GM19025 (cell line): ENCODE data around the gene ISY1.
A peak's percentile ranks its signal among the peaks of the same experiment; 100 is the strongest.
"Not testable (repeated sequence)": the region's sequence is repeated elsewhere in the genome, so short reads cannot be mapped to it uniquely, and the experiment has no call there.

Experiments
- ATAC-seq: cut with Tn5 transposase; IDR thresholded peaks from one replicate; pipeline ENCODE4 v1.9.1; 2021; ENCODE audit warnings: mild to moderate bottlenecking, low read depth, moderate library complexity; ENCODE audit not compliant: unreplicated experiment

The ISY1 gene

DNA sequence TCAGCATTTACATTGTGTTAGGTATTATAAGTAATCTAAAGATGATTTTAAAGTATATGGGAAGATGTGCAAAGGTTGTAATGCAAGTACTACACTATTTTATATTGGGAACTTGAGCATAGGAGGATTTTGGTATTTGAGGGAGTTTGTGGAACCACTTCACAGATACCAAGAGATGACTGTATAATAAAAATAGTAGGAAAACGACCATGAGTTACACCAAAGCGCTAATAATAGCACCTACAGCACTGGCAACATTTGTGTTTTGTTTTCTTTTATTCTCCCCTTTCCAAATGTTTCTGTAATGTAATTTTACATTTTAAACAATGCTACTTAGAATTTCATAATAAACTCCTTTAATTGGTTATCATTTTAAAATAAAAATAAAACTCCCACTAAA lies 12.3 kb upstream of the ISY1 start:
- ATAC-seq = no peak

DNA sequence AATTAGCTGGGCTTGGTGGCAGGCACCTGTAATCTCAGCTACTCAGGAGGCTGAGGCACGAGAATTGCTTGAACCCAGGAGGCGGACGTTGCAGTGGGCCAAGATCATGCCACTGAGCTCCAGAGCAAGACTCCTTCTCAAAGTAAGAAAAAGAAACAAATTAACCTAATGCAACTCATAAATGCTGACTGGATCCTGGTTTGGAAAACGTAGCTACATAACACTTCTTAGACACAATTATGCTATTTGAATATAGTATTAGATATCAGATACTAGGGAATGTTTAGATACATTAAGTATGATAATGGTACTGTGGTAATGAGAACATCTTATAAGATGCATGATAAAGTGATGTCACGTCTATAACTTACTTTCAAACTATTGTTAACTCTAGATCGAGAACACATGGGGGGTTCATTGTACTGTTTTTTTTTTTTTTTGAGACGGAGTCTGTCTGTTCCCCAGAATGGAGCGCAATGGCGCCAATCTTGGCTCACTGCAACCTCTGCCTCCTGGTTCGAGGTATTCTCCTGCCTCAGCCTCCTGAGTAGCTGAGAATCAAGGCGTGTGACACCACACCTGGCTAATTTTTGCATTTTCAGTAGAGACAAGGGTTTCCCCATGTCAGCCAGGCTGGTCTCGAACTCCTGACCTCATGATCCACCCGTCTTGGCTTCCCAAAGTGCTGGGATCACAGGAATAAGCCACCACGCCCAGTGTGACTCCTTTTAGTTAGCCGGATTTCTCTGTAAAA lies 5.9 kb upstream of the ISY1 start:
- no peak for ATAC-seq

DNA sequence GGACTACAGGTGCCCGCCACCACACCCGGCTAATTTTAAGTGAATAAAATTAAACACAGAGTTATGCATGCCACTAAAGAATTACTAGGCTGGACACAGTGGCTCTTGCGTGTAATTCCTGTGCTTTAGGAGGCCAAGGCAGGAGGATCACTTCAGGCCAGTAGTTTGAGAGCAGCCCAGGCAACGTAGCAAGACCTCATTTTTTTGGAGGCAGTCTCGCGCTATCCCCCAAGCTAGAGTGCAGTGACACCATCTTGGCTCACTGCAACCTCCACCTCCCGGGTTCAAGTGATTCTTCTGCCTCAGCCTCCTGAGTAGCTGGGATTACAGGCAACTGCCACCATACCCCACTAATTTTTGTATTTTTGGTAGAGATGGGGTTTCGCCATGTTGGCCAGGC lies 4.7 kb upstream of the ISY1 start:
- ATAC-seq = not testable (repeated sequence)

DNA sequence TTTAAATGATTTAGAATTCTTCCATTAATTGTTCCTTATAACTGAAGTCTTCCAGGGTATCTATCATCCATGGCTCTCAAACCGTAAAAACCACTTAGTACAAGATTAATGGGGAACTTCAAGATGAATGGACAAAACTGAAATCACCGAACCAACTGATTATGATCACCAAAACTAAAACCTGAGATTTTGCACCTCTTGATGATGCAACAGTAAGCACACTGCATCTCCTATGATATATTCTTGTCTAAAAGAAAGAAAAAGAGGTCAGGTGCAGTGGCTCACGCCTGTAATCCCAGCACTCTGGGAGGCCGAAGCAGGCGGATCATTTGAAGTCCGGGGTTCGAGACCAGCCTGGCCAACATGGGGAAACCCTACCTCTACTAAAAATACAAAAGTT lies 3.6 kb upstream of the ISY1 start:
- ATAC-seq = no peak

DNA sequence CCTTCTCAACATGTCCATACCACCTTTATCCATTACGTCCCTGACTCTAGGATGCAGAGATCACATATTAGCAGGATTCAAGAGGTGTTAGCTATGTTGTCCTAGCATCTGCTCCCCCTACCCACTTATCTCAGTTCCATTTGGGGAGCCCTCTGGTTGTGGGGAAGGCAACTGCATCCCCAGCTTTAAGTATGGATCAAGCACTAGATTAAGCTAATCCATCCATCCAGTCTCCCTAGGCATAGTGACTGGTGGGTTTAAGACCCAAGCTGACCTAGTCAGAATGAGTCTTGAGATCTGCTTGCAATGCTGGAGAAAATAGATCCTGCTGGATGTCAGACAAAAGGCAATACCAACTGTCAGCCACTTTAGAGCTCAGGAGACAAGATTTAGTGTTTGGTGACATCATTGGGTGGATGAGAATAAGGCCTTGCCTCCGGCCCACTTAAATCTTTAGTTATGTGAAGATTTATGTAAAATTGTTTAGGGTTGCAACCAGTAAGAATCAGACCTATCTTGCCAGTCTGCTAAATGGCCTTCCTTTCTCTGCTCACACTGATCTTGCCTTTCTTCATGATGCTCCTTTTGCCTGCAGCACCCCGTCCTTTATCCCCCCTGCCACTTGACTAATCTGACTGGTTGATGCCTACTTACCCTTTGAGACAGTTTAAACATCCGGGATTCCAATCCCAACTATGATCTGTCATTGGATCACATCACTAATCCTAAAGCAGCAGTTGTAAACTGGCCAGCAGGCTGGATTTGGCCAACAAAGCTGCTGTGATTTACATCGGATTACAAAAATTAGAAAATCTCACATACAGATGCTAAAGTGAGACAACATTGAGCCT lies 2.1 kb upstream of the ISY1 start:
- ATAC-seq = no peak

DNA sequence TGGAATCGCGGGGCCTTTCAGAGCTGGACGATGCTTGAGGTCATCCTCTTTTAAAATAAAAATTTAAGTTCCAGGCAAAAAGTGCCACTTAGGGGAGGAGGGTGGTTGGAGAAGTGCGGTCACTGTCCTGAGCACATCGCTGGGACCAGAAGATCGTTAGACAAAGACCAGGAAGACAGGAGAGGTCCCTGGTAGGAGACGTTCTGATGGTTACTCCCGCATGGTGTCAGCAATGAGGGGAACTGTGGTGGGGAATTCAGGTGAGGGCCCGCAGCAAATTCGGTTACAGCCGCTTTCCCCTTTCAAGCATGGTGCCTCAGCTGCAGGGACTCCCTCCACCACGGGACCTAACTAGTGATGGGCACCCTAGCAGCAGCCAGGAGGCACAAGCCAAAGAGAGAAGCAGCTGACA lies 1.0 kb upstream of the ISY1 start:
- no peak for ATAC-seq

DNA sequence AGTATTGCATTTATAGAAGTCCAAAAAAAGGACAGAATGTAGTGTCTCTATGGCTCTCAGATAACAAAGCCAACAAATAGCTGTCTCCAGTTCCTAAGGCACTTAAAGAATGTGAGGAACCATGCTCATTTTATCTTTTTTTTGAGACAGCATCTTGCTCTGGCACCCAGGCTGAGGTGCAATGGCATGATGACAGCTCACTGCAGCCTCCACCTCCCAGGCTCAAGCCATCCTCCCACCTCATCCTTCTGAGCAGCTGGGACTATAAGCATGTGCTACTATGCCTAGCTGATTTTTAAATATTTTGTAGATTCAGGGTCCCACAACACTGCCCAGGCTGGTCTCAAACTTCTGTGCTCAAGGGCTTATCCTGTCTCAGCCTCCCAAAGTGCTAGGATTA lies 16.1 kb downstream of the ISY1 start:
- ATAC-seq = no peak

DNA sequence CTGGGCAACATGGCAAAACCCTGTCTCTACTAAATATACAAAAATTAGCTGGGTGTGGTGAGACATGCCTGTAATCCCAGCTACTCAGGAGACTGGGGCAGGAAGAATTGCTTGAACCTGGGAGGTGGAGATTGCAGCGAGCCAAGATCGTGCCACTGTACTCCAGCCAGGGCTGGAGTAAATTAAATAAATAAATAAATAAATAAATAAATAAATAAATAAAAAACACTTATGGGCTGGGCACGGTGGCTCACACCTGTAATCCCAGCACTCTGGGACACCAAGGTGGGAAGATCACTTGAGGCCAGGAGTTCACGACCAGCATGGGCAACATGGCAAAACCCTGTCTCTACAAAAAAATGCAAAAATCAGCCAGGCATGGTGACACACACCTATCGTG lies 19.9 kb downstream of the ISY1 start:
- ATAC-seq = not testable (repeated sequence)

DNA sequence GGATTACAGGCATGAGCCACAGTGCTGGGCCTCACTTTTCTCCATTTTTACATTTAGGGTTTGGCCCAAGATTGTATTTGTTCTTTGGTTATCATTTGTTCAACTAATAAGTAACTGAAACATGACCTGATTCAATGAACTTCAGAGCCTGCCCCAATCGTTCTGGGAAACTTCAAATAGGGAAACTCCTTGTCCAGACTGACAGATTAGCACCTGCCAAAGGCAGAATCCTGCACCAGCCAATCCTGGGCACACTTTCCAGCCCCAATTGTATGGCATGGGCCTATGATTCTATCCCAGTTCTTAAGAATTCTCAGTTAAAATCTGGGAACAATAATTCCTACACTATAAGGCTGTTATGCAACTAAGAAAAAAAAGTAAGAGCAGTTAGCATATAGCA lies 21.0 kb downstream of the ISY1 start:
- ATAC-seq = no peak

DNA sequence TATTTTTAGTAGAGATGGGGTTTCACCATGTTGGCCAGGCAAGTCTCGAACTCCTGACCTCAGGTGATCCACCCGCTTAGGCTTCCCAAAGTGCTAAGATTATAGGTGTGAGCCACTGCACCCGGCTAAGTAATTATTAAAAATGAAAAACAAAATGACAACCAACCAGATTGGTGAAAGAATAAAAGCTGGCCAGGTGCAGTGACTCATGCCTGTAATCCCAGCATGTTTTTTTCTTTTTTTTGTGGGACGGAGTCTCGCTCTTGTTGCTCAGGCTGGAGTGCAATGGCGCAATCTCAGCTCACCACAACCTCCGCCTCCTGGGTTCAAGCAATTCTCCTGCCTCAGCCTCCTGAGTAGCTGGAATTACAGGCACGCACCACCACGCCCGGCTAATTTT lies 24.6 kb downstream of the ISY1 start:
- ATAC-seq = not testable (repeated sequence)

DNA sequence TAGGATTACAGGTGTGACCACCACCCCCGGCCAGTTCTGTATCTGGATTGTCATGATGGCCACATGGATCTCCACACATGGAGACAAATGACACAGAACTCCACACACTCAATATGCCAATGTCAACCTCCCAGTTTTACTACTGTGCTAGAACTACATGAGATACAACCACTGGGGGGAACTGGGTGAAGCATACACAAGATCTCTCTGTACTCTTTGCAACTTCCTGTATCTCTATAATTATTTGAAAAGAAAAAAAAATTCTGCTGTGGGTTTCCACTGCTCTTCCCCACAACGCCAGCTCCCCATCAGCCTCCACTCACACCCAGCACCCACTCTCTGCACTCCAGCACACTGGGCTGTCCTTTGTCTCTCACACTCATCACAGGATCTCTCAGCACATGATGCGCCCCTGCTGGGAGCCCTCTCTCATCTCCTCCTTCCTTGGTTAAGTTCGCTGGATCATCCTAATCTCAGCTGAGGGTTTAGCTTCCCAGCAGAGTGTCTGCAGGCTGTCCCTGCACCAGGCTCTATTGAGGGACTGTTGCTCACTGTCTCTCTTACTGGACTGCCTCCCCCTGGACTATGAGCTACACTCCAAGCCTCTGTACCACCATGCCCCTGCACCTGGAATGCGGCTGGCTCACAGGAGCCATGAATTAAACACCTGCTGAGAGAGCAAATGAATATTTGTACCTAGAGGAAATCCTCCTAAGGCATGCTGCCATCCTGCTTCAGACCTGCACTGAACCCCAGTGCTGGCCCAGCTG lies 28.6 kb downstream of the ISY1 start:
- no peak for ATAC-seq

DNA sequence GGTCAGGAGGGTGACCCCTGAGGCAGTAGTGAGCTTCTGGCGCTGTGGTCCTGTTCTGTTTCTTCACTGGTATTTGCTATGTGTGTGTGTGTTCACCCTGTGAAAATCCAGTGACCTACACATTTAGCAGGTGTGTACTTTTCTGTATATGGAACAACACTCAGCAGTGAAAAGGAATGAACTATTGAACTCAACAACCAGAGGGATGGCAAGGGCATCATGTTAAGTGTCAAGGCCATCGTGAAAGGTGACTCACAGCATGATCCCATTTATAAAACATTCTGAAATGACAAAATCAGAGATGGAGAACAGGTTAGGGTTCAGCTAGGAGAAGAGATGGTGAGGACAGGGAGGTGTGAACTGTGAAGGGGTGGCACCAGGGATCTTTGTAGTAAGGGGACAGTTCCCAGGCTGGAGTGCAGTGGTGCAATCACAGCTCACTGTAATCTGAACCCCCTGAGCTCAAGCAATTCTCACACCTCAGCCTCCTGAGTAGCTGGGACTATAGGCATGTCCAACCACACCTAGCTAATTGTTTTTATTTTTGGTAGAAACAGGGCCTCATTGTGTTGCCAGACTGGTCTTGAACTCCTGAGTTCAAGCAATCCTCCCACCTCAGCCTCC lies 29.3 kb downstream of the ISY1 start:
- ATAC-seq = no peak

DNA sequence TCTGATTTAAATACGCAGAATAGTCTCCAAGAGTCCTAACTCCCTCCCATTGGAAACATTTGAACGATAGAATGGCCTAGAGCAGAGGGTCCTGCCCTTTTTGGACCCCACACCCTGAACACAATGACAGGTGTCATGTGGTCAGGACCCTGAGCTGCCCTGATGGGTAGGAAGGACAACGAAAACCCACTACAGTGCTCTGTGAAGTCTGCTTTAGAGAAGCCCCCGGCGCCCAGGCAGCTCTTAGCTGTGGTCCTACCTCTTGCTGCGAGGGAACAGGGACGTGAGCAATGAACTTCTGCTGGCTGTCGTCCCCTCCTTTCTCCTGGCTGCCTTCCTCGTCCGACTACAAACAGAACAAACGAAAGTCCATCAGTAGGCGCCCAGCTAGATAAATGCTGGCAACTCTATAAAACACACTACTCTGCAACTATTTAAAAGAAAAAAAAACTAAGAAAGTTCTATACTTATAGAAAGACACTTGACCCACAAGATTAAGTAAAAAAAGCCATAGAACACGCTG lies 30.5 kb downstream of the ISY1 start:
- ATAC-seq = no peak

DNA sequence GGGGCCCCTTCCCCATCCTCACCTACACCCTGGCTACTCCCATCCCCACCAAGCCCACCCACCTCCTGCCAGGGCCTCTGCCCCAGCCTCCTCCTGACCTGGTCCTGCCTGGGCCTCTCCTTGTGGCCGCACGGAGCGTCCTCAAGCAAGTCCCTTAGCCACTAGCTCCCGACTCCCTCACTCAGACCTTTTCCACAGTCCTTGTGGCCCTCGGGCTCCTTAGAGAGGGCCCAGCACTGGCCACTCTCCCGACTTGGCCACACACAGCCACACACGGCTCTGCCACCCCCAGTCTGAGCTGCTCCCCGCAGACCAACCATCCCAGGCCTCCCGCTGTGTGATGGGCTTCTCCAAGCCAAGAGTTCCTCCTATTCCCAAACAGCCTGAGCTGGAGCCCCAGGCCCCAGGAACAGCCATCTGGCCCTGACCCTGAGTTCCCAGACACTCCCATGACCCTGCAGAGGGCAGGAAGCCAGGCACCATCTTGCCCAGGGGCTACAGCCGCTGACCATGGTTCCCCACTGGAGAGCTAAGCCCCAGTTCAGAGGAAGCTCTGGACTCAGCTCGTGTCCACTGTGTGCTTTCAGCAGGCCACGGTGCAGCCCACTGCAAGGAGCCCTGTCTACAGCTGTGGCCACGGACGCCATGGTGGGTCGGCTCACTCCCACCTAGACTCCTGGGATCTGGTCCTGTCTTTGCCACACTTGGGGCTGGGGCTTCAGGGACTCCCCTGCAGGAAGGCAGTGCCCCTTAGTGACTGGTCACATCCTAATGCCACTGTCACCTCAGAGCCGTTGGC lies 32.3 kb downstream of the ISY1 start:
- no peak for ATAC-seq

DNA sequence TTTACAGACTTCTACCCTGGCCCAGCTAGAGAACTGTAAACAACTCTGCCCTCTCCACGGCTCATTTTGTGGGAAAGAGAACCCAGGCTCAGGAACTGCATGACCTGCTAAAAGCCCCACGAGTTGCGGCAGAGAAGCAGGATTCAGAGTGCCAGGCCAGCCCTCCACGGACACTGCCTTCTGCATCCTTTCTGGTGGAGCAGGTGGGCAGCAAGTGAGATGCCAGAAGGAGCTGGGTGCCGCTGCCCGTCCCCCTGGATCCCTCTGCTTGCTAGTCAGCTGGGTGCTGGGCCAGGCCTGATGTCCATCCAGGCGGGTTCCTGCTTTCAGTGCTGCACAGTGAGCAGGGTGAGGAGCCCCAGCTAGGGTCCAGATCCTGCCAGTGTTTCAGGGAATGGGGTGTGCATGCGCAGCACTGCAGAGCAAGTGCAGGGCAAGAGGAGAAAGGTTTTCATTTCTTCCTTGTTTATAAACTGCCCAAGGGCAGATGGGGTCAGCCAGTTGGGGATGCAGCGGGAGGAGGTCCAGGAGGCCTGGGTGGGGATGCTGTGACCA lies 34.1 kb downstream of the ISY1 start:
- no peak for ATAC-seq

DNA sequence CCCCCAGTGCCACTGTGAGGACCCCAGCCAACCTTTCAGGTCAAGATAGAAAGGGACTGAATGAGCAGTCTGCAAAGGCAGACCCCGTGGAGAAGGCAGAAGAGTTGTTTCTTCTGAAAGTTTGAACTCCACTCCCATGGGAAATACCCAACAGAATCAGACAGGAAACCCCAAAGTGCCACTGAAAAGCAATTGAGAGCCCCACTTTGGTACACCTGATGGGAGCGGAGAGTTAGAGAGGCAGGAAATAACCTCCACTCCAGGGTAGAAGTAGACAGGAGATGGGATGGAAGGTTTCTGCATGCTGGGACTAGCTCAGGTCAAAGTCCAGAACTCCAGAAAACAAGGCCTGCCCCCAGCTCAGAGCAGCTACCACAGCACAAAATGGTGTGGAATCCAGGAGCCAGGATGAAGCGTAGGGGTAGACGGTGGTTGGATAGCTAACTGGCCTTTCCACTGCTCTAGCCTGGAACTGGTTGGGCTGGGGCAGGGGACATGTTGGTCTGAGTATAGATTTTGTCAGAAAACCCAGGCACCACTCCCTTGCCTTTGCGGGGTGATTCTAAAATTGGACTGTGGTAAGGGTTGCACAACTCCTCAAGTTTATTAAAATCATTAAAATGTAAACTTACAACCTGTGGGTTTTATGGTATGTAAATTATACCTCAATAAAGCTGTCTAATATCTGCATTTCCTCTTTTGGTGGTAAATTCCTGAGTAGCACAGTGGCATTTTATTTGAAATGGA lies 37.4 kb downstream of the ISY1 start:
- ATAC-seq = no peak

DNA sequence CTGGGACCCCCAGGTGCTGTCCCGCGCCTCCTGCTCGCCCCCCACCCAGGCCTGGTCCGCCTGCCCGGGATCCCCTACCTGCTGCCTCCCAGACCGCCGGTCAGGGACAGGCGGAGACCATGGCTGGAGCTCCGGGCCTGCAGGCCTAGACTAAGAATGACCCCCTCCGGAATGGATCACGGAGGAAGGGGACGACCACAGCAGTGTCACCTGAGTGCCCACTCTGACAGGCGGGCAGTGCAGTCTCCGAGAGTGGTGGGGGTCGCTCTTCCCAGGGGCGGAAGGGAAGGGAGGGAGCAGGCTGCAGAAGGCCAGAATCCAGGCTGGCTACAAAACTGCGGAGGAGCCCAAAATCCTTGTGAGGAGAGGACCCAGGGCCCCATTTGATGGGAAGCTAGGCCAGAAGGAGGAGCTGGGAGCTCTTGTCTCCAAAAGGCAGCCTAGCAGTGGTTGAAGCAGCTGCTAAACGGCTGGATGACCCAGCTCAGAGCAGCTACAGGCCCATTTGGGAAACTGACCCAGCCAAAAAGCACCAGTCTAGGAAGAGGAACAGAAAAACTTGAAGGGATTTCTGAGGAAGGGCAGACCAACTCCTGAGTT lies 38.4 kb downstream of the ISY1 start:
- ATAC-seq = no peak

DNA sequence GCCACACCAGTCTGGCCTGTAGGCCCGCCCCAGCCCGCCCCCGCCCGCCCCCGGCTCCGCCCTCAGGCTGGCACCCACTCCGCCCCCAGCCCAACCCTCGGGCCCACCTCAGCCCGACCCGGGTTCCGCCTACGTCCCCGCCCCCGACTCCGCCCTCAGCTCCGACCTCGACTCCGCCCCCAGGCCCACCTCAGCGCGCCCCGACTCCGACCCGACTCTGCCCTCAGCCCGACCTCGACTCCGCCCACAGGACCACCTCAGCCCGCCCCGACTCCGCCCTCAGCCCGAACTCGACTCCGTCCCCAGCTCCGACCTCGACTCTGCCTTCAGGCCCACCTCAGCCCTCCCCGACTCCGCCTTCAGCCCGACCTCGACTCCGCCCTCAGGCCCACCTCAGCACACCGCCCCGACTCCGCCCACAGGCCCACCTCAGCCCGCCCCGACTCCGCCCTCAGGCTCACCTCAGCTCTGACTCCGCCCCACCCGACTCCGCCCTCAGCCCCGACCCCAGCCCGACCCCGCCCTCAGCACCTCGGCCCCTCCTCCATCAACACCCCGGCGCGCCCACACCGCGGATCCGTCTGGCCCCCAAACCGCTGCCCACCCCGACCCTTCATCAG lies 39.0 kb downstream of the ISY1 start, which contains the start of gene RAB43:
Gene RAB43, minus strand, starts transcription at position 13 of the 620 bp plus-strand sequence. CDS start 315 bp downstream, outside the sequence.
- peak; percentile 55 for ATAC-seq
